ENCODE results near the gene SYT15B.
"Not testable (repeated sequence)": the region's sequence is repeated elsewhere in the genome, so short reads cannot be mapped to it uniquely, and the experiment has no call there.

Gene SYT15B

GRCh38 chr10:47763554-47764175 is at the start of gene SYT15B:
Gene SYT15B, minus strand, starts transcription at chr10:47763592. Its CDS starts 952 bp downstream, at chr10:47762640.
- H3K9me3 ChIP-seq (ENCODE audit: severe bottlenecking); DNase-seq; H3K4me3 ChIP-seq (ENCODE audit: low read depth, low read length); H3K36me3 ChIP-seq; H3K27me3 ChIP-seq (ENCODE audit: insufficient read depth, low read depth, severe bottlenecking); H3K27ac ChIP-seq: not testable (repeated sequence)

- H3K4me3 ChIP-seq (ENCODE audit: low read depth, low read length); DNase-seq; H3K27ac ChIP-seq; H3K9me3 ChIP-seq (ENCODE audit: severe bottlenecking); H3K27me3 ChIP-seq (ENCODE audit: insufficient read depth, low read depth, severe bottlenecking); H3K36me3 ChIP-seq: not testable (repeated sequence)
Observed at GRCh38 chr10:47779590-47779989, 16.2 kb upstream of the SYT15B start.

- H3K9me3 ChIP-seq (ENCODE audit: severe bottlenecking) = not testable (repeated sequence)
Observed at GRCh38 chr10:47775361-47776231, 12.2 kb upstream of the SYT15B start.

GRCh38 chr10:47770745-47771144 is 7.4 kb upstream of the SYT15B start:
- not testable (repeated sequence) for H3K27me3 ChIP-seq (ENCODE audit: insufficient read depth, low read depth, severe bottlenecking); H3K36me3 ChIP-seq; DNase-seq; H3K27ac ChIP-seq; H3K9me3 ChIP-seq (ENCODE audit: severe bottlenecking); H3K4me3 ChIP-seq (ENCODE audit: low read depth, low read length)

More at GRCh38 chr10:47775361-47776231, 12.2 kb upstream of the SYT15B start:
- not testable (repeated sequence) for H3K36me3 ChIP-seq; H3K27me3 ChIP-seq (ENCODE audit: insufficient read depth, low read depth, severe bottlenecking); H3K4me3 ChIP-seq (ENCODE audit: low read depth, low read length); H3K27ac ChIP-seq
- TF ChIP-seq CTCF (IDR thresholded peaks at IDR 0.05; ENCODE audit: low read depth, low read length) = peak; percentile 57
- DNase-seq = peak; percentile 44

- not testable (repeated sequence) for H3K36me3 ChIP-seq; H3K27me3 ChIP-seq (ENCODE audit: insufficient read depth, low read depth, severe bottlenecking); H3K9me3 ChIP-seq (ENCODE audit: severe bottlenecking); H3K4me3 ChIP-seq (ENCODE audit: low read depth, low read length); DNase-seq; H3K27ac ChIP-seq
Observed at GRCh38 chr10:47768578-47769115, 5.3 kb upstream of the SYT15B start.

GRCh38 chr10:47768085-47768484 is 4.7 kb upstream of the SYT15B start:
- H3K4me3 ChIP-seq (ENCODE audit: low read depth, low read length); H3K9me3 ChIP-seq (ENCODE audit: severe bottlenecking); H3K36me3 ChIP-seq; H3K27ac ChIP-seq; H3K27me3 ChIP-seq (ENCODE audit: insufficient read depth, low read depth, severe bottlenecking); DNase-seq: not testable (repeated sequence)

- not testable (repeated sequence) for DNase-seq; H3K4me3 ChIP-seq (ENCODE audit: low read depth, low read length); H3K36me3 ChIP-seq; H3K27me3 ChIP-seq (ENCODE audit: insufficient read depth, low read depth, severe bottlenecking); H3K27ac ChIP-seq; H3K9me3 ChIP-seq (ENCODE audit: severe bottlenecking)
Observed at GRCh38 chr10:47767236-47767635, 3.8 kb upstream of the SYT15B start.

- not testable (repeated sequence) for H3K27me3 ChIP-seq (ENCODE audit: insufficient read depth, low read depth, severe bottlenecking); H3K9me3 ChIP-seq (ENCODE audit: severe bottlenecking); H3K4me3 ChIP-seq (ENCODE audit: low read depth, low read length); H3K27ac ChIP-seq; DNase-seq; H3K36me3 ChIP-seq
Observed at GRCh38 chr10:47765232-47765631, 1.8 kb upstream of the SYT15B start.

GRCh38 chr10:47762674-47763553 is 478 bp downstream of the SYT15B start:
- not testable (repeated sequence) for H3K4me3 ChIP-seq (ENCODE audit: low read depth, low read length); DNase-seq

GRCh38 chr10:47758855-47759254 is 4.5 kb downstream of the SYT15B start:
- H3K4me3 ChIP-seq (ENCODE audit: low read depth, low read length); H3K27me3 ChIP-seq (ENCODE audit: insufficient read depth, low read depth, severe bottlenecking); DNase-seq; H3K27ac ChIP-seq; H3K9me3 ChIP-seq (ENCODE audit: severe bottlenecking); H3K36me3 ChIP-seq: not testable (repeated sequence)

More at GRCh38 chr10:47762674-47763553, 478 bp downstream of the SYT15B start:
- H3K27ac ChIP-seq; H3K36me3 ChIP-seq; H3K27me3 ChIP-seq (ENCODE audit: insufficient read depth, low read depth, severe bottlenecking); H3K9me3 ChIP-seq (ENCODE audit: severe bottlenecking): not testable (repeated sequence)

- not testable (repeated sequence) for H3K4me3 ChIP-seq (ENCODE audit: low read depth, low read length); H3K27ac ChIP-seq; H3K9me3 ChIP-seq (ENCODE audit: severe bottlenecking); H3K27me3 ChIP-seq (ENCODE audit: insufficient read depth, low read depth, severe bottlenecking); H3K36me3 ChIP-seq; DNase-seq
Observed at GRCh38 chr10:47756169-47756568, 7.2 kb downstream of the SYT15B start.

GRCh38 chr10:47753871-47754270 is 9.5 kb downstream of the SYT15B start:
- not testable (repeated sequence) for H3K27ac ChIP-seq; H3K4me3 ChIP-seq (ENCODE audit: low read depth, low read length)

GRCh38 chr10:47753176-47753575 is 10.2 kb downstream of the SYT15B start:
- not testable (repeated sequence) for H3K9me3 ChIP-seq (ENCODE audit: severe bottlenecking); H3K27ac ChIP-seq; H3K36me3 ChIP-seq; DNase-seq; H3K27me3 ChIP-seq (ENCODE audit: insufficient read depth, low read depth, severe bottlenecking); H3K4me3 ChIP-seq (ENCODE audit: low read depth, low read length)

More at GRCh38 chr10:47753871-47754270, 9.5 kb downstream of the SYT15B start:
- not testable (repeated sequence) for DNase-seq; H3K27me3 ChIP-seq (ENCODE audit: insufficient read depth, low read depth, severe bottlenecking); H3K9me3 ChIP-seq (ENCODE audit: severe bottlenecking); H3K36me3 ChIP-seq

Measured in WERI-Rb-1 (cell line).